ENCODE measurements around the gene DGKD.
"Not testable (repeated sequence)": the region's sequence is repeated elsewhere in the genome, so short reads cannot be mapped to it uniquely, and the experiment has no call there.

DGKD gene

GRCh38 chr2:233362742-233363141 is 8.4 kb downstream of the DGKD start:
- no peak for DNase-seq

- no peak for DNase-seq
Measured at GRCh38 chr2:233363744-233364235, 9.5 kb downstream of the DGKD start.

- peak; percentile 35 for DNase-seq
Measured at GRCh38 chr2:233365861-233366520, 11.7 kb downstream of the DGKD start.

GRCh38 chr2:233367586-233367985 is 13.3 kb downstream of the DGKD start:
- DNase-seq = peak; percentile 37

- DNase-seq = no peak
Measured at GRCh38 chr2:233368756-233369155, 14.5 kb downstream of the DGKD start.

GRCh38 chr2:233369462-233369861 is 15.2 kb downstream of the DGKD start:
- DNase-seq = no peak

- peak; percentile 48 for DNase-seq
Measured at GRCh38 chr2:233369897-233370685, 15.8 kb downstream of the DGKD start.

GRCh38 chr2:233371641-233372040 is 17.3 kb downstream of the DGKD start:
- DNase-seq = no peak

- DNase-seq = no peak
Measured at GRCh38 chr2:233372855-233373254, 18.6 kb downstream of the DGKD start.

GRCh38 chr2:233373316-233373715 is 19.0 kb downstream of the DGKD start:
- DNase-seq = no peak

- not testable (repeated sequence) for DNase-seq
Measured at GRCh38 chr2:233374776-233375175, 20.5 kb downstream of the DGKD start.

GRCh38 chr2:233375490-233376314 is 21.4 kb downstream of the DGKD start:
- no peak for DNase-seq

GRCh38 chr2:233379034-233379433 is 24.7 kb downstream of the DGKD start:
- DNase-seq = no peak

- DNase-seq = no peak
Measured at GRCh38 chr2:233379441-233379840, 25.1 kb downstream of the DGKD start.

GRCh38 chr2:233380132-233380895 is 26.0 kb downstream of the DGKD start:
- DNase-seq = no peak

GRCh38 chr2:233380995-233381637 is 26.8 kb downstream of the DGKD start:
- peak; percentile 17 for DNase-seq

GRCh38 chr2:233381638-233381995 is 27.3 kb downstream of the DGKD start:
- no peak for DNase-seq

- no peak for DNase-seq
Measured at GRCh38 chr2:233384015-233384414, 29.7 kb downstream of the DGKD start.

GRCh38 chr2:233384811-233385488 is 30.7 kb downstream of the DGKD start:
- peak; percentile 18 for DNase-seq

- no peak for DNase-seq
Measured at GRCh38 chr2:233385489-233386044, 31.3 kb downstream of the DGKD start.

GRCh38 chr2:233386382-233387041 is 32.2 kb downstream of the DGKD start:
- DNase-seq = no peak
